Brain microvascular endothelial cell (primary cell): ENCODE data around the gene TLN1.

Experiments used
- DNase-seq: peaks from one replicate; pipeline ENCODE4 v3.0.0-alpha.2; 2020
- H3K27ac ChIP-seq: fragments of 250-450 bp; sonication (Bioruptor Pico); 2 replicates; pipeline ENCODE4 v1.5.1; 2020; ENCODE audit warnings: mild to moderate bottlenecking, moderate library complexity
- H3K27me3 ChIP-seq: fragments of 250-450 bp; sonication (Bioruptor Pico); replicated peaks from 2 replicates; pipeline ENCODE4 v1.5.1; 2020; ENCODE audit warnings: mild to moderate bottlenecking
- H3K36me3 ChIP-seq: fragments of 250-450 bp; sonication (Bioruptor Pico); replicated peaks from 2 replicates; pipeline ENCODE4 v1.5.1; 2020; ENCODE audit warnings: mild to moderate bottlenecking
- H3K4me3 ChIP-seq: 2 replicates; pipeline ENCODE4 v1.5.1; 2011; ENCODE audit warnings: low read depth, mild to moderate bottlenecking, control low read depth, low read length, moderate library complexity
- CTCF ChIP-seq: IDR thresholded peaks from 2 replicates; pipeline ENCODE4 v1.5.1; 2011; ENCODE audit warnings: low read depth, mild to moderate bottlenecking, moderate library complexity, low read length, control low read depth, inconsistent platforms; ENCODE audit errors: missing control alignments
- in situ Hi-C: cut with HindIII; loops from 2 replicates; pipeline ENCODE4 v1.10.0; 2017; ENCODE audit warnings: low sequenced_read_pairs, low pct_ligation_motif_present

Gene TLN1

GRCh38 chr9:35738186-35738585 lies 6.2 kb upstream of the TLN1 start:
- Histone ChIP-seq H3K27me3 (no peaks in the 10 kb centered on the region), H3K27ac (no peak overlapping the region), H3K4me3 (no peak overlapping the region), H3K36me3 (peaks cover 81% of the 10 kb centered on the region)
- no peak for DNase-seq
- in situ Hi-C loops = no loop called here
- no peak for TF ChIP-seq CTCF

GRCh38 chr9:35737143-35737542 lies 5.1 kb upstream of the TLN1 start:
- no peak for DNase-seq
- no peak for TF ChIP-seq CTCF
- H3K36me3 ChIP-seq = peaks cover 72% of the 10 kb centered on the region
- H3K27me3 ChIP-seq = no peaks in the 10 kb centered on the region
- in situ Hi-C loops = no loop called here
- H3K27ac ChIP-seq = no peak overlapping the region
- H3K4me3 ChIP-seq = no peak overlapping the region

GRCh38 chr9:35736201-35736633 lies 4.2 kb upstream of the TLN1 start:
- H3K4me3 ChIP-seq = no peak overlapping the region
- peak overlapping the region; percentile 52 for H3K27ac ChIP-seq
- in situ Hi-C loops = no loop called here
- peaks cover 66% of the 10 kb centered on the region for H3K36me3 ChIP-seq
- H3K27me3 ChIP-seq = no peaks in the 10 kb centered on the region
- peak; percentile 81 for DNase-seq
- TF ChIP-seq CTCF = peak; percentile 96

DNA sequence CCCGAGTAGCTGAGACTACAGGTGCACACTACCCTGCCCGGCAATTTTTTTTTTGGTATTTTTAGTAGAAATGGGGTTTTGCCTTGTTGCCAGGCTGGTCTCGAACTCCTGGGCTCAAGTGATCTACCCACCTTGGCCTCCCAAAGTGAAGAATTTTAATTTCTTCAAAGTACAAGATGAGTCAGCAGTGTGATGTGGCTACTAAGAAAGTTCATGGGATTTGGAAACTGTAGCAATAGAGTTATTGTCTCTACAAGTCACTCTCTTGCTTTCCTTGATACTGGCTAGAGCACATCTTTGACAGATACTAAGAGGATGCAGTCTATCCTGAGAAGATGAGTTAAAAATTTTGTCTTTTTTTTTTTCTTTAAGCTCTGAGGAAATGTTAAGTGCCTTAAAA lies 2.1 kb upstream of the TLN1 start:
- Histone ChIP-seq H3K27me3 (no peaks in the 10 kb centered on the region), H3K4me3 (no peak overlapping the region), H3K27ac (no peak overlapping the region), H3K36me3 (peaks cover 50% of the 10 kb centered on the region)
- no peak for DNase-seq
- no peak for TF ChIP-seq CTCF
- in situ Hi-C loops = no loop called here

DNA sequence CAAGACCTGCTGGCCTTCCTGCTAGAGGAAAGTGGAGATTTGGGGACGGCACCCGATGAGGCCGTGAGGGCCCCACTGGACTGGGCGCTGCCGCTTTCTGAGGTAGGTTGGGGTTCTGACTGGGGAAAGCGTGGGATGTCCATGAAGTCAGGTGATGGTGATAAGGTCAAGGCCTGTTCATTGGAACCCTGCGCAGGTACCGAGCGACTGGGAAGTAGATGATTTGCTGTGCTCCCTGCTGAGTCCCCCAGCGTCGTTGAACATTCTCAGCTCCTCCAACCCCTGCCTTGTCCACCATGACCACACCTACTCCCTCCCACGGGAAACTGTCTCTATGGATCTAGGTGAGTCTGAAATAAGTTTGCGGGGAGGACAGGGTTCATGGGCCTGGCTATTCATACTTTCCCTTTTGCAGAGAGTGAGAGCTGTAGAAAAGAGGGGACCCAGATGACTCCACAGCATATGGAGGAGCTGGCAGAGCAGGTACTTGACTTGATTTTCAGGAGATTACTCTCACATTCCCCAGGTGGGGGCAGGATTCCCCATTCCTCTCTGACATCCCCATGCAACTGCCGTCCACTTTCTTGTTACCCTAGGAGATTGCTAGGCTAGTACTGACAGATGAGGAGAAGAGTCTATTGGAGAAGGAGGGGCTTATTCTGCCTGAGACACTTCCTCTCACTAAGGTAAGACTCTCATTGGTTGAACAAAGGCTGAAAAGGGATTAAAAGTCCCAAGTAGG lies 976 bp upstream of the TLN1 start:
- peaks cover 38% of the 10 kb centered on the region for H3K36me3 ChIP-seq
- in situ Hi-C loops = no loop called here
- H3K27ac ChIP-seq = peak overlapping the region; percentile 76
- no peaks in the 10 kb centered on the region for H3K27me3 ChIP-seq
- peak; percentile 52 for DNase-seq
- H3K4me3 ChIP-seq = peak overlapping the region; percentile 96
- TF ChIP-seq CTCF = peak; percentile 3
